ENCODE data around the gene KNCN. TPM values are rescaled to one million over a fixed set of nuclear protein-coding genes. Genes with fewer than 3 reads are reported as not detected.

The KNCN gene
- polyA plus RNA-seq, 3 donors = not detected

GRCh38 chr1:46554236-46554596 is 2.8 kb upstream of the KNCN start:
- Histone ChIP-seq H3K4me3 (replicated peaks in 1 of 3; ENCODE audit: low read depth in 2 of 3, low read length in 3 of 3) (no peak overlapping the region), H3K27ac (ENCODE audit: low read depth in 1 of 2, low read length in 2 of 2) (no peak overlapping the region), H3K9ac (ENCODE audit: insufficient read depth, low read length, poor library complexity, severe bottlenecking) (no peak overlapping the region), H2AFZ (ENCODE audit: insufficient read depth, low read depth, low read length, poor library complexity, severe bottlenecking) (no peak overlapping the region), H3K79me2 (ENCODE audit: insufficient read depth, low read length) (no peaks in the 10 kb centered on the region), H3K4me2 (replicated peaks; ENCODE audit: extremely low read depth, low read length, poor library complexity, severe bottlenecking) (no peak overlapping the region), H3K4me1 (ENCODE audit: control insufficient read depth in 1 of 2, insufficient read depth in 2 of 2, low read length in 2 of 2) (no peaks in the 10 kb centered on the region), H4K20me1 (ENCODE audit: insufficient read depth, low read length) (no peaks in the 10 kb centered on the region), H3K36me3 (replicated peaks in 1 of 2; ENCODE audit: control insufficient read depth in 1 of 2, insufficient read depth in 2 of 2, low read length in 2 of 2) (peaks cover 12 to 24% of the 10 kb centered on the region in 2 donors), H3K9me3 (replicated peaks in 1 of 2; ENCODE audit: control insufficient read depth in 1 of 2, insufficient read depth in 1 of 2, low read length in 2 of 2) (no peaks in the 10 kb centered on the region), H3K27me3 (ENCODE audit: control insufficient read depth in 2 of 2, insufficient read depth in 2 of 2, low read length in 2 of 2) (no peaks in the 10 kb centered on the region)
- Mint-ChIP-seq H3K9me3 (no peaks in the 10 kb centered on the region), H3K27ac (no peak overlapping the region), H3K4me3 (no peak overlapping the region), H3K4me1 (peaks cover 10% of the 10 kb centered on the region), H3K36me3 (peaks cover 17 to 22% of the 10 kb centered on the region in 2 donors), H3K27me3 (ENCODE audit: low read depth in 3 of 3) (peaks cover 8 to 14% (median 9%) of the 10 kb centered on the region in 3 donors)
- intact Hi-C loops (cut with micrococcal nuclease) = no loop called here
- no peak for DNase-seq
- no peak for TF ChIP-seq CTCF (IDR thresholded peaks at IDR 0.05)
- 77% methylated on average over 3 of the region's 6 CpGs for WGBS (ENCODE audit: insufficient coverage)

GRCh38 chr1:46553506-46553905 is 2.1 kb upstream of the KNCN start:
- peaks cover 10% of the 10 kb centered on the region for H3K4me1 Mint-ChIP-seq
- Histone ChIP-seq H3K27ac (ENCODE audit: low read depth in 1 of 2, low read length in 2 of 2) (no peak overlapping the region), H3K27me3 (ENCODE audit: control insufficient read depth in 2 of 2, insufficient read depth in 2 of 2, low read length in 2 of 2) (no peaks in the 10 kb centered on the region), H3K36me3 (replicated peaks in 1 of 2; ENCODE audit: control insufficient read depth in 1 of 2, insufficient read depth in 2 of 2, low read length in 2 of 2) (peaks cover 4 to 17% of the 10 kb centered on the region in 2 donors), H3K4me3 (replicated peaks in 1 of 3; ENCODE audit: low read depth in 2 of 3, low read length in 3 of 3) (no peak overlapping the region), H3K79me2 (ENCODE audit: insufficient read depth, low read length) (no peaks in the 10 kb centered on the region), H3K9ac (ENCODE audit: insufficient read depth, low read length, poor library complexity, severe bottlenecking) (no peak overlapping the region), H2AFZ (ENCODE audit: insufficient read depth, low read depth, low read length, poor library complexity, severe bottlenecking) (no peak overlapping the region), H4K20me1 (ENCODE audit: insufficient read depth, low read length) (no peaks in the 10 kb centered on the region), H3K4me1 (ENCODE audit: control insufficient read depth in 1 of 2, insufficient read depth in 2 of 2, low read length in 2 of 2) (no peaks in the 10 kb centered on the region), H3K4me2 (replicated peaks; ENCODE audit: extremely low read depth, low read length, poor library complexity, severe bottlenecking) (no peak overlapping the region), H3K9me3 (replicated peaks in 1 of 2; ENCODE audit: control insufficient read depth in 1 of 2, insufficient read depth in 1 of 2, low read length in 2 of 2) (no peaks in the 10 kb centered on the region)
- peaks cover 0 to 2% (median 0%) of the 10 kb centered on the region in 7 donors for H3K9me3 Mint-ChIP-seq
- H3K27ac Mint-ChIP-seq = no peak overlapping the region
- intact Hi-C loops (cut with micrococcal nuclease) = no loop called here
- no peak overlapping the region for H3K4me3 Mint-ChIP-seq
- no peak for TF ChIP-seq CTCF (IDR thresholded peaks at IDR 0.05)
- peaks cover 7 to 14% (median 9%) of the 10 kb centered on the region in 3 donors for H3K27me3 Mint-ChIP-seq (ENCODE audit: low read depth in 3 of 3)
- H3K36me3 Mint-ChIP-seq = peaks cover 10 to 15% of the 10 kb centered on the region in 2 donors
- WGBS (ENCODE audit: insufficient coverage) = 80% methylated on average over 1 of the region's 3 CpGs
- no peak for DNase-seq
